HK-2 (cell line): Measurements from ENCODE around the gene TSN.

Experiments used
- DNase-seq: peaks from one replicate; pipeline ENCODE4 v3.0.0-alpha.2; 2018; ENCODE audit not compliant: unreplicated experiment

Gene TSN

GRCh38 chr2:121746071-121746578 is 9.3 kb upstream of the TSN start:
- DNase-seq = peak; percentile 85

GRCh38 chr2:121748202-121748601 is 7.2 kb upstream of the TSN start:
- DNase-seq = no peak

- no peak for DNase-seq
Measured at GRCh38 chr2:121754851-121755236, 607 bp upstream of the TSN start.

GRCh38 chr2:121764681-121765228 is 9.3 kb downstream of the TSN start:
- no peak for DNase-seq

DNA sequence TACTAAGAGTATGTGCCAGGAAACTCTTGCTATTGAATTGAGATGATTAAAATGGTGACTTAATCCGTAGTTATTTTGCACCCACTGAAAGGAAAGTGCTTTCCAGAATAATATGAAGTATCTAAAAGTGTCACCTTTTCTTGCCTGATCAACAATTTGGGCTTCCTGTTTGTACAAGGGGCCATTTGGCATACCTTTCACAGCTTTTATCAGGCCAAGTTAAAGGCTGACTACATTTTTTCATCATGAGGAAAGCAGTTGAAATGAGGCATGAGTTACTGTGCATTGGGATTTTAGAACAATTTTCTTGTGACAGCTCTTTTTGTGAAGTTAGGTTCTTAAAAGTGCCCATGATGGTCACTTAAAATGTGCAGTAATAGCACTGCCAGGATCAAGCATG is 11.2 kb downstream of the TSN start:
- DNase-seq = no peak

- no peak for DNase-seq
Measured at GRCh38 chr2:121768143-121768755, 12.8 kb downstream of the TSN start.

DNA sequence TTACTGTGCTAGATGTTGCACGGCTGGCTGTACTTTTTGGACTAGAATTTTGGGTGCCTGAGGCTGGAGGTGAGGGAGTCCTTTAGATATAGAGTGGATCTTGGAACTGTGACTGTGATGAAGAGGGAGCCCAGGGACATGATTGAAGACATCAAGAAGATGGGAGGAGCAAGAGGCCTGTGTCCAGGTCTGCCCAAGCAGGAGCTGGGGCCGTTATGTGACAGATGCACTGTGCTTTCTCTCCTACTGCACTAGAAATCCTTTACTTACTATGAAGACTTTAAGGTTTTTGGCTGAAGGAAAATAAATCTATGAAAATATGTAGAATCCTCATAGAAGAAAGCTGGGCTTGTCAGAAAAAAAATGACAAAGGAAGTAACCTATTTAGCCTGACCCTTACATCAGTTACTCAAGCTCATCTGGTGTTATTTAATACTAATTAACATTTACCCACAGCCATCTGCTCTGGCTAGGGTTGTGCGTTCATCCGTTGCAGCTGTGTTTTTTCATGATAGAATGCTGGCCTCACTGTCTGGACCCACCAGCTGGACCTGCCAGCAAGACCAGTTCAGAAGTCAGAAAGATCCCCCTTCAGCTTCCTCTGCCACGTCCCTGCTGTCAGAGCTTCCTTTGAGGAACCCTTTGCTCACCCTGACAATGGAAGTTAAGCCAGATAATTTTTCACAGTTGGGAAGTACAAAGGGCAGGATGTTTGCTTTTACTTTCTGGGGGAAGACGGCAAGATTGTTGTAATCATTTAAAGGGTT is 16.7 kb downstream of the TSN start:
- no peak for DNase-seq

- no peak for DNase-seq
Measured at GRCh38 chr2:121774235-121774634, 18.8 kb downstream of the TSN start.

GRCh38 chr2:121776361-121776760 is 20.9 kb downstream of the TSN start:
- no peak for DNase-seq

- no peak for DNase-seq
Measured at GRCh38 chr2:121776885-121777698, 21.6 kb downstream of the TSN start.

- DNase-seq = no peak
Measured at GRCh38 chr2:121777699-121778058, 22.2 kb downstream of the TSN start.

DNA sequence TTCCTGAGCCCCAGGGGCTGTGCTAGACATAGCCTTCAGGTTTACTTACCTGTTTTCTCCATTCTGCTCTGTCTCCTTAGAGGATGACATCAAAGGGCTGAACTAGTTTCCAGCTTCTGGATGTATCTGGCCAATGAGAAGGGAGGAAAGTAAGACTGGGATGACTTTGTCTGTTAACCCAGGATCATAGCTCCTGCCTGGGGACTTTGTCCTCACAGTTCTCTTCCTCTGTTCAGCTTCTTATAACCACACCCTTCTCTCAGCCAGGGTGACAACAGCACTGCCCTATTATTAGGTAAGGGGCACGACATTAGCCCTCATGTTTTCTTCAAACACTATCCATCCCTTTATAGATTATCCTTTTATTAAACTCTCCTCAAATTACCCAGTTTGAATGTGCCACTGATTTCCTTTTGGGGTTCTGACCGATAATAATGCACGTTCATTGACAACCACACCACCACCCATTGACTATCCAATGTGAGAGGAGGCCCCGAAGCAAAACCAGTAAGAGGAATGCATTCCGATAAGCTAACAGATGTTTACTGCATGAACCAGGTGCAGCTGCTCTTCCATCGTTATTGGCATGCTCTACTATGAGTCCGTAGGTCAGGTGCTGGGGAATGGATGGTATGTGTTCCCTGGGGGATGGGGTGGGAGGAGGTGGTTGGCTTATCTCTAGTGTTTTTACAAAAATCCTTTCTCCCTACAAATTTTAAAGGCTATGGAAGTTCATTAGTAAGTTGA is 23.5 kb downstream of the TSN start:
- DNase-seq = no peak

- no peak for DNase-seq
Measured at GRCh38 chr2:121783180-121783579, 27.7 kb downstream of the TSN start.

DNA sequence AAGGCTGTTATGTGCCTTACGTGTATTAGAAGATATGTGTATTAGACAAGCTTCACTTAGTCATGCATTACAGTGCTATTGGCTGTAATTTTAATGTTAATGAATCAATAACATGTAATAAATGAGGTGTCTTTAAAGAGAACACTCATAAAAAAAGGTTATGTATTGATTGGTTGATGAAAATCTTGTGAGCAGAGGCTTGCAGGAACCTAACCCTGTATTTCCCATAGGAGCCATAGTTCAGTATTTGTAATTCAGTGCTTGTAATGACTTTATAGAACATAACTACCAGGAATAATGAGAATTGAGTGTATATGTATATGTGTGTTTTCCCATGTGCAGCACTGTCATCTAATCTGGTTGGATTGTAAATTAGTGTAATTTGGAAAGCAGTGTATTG is 33.2 kb downstream of the TSN start:
- no peak for DNase-seq

- peak; percentile 67 for DNase-seq
Measured at GRCh38 chr2:121790276-121790956, 35.0 kb downstream of the TSN start.

- no peak for DNase-seq
Measured at GRCh38 chr2:121791290-121791689, 35.8 kb downstream of the TSN start.

GRCh38 chr2:121791801-121792221 is 36.4 kb downstream of the TSN start:
- no peak for DNase-seq

DNA sequence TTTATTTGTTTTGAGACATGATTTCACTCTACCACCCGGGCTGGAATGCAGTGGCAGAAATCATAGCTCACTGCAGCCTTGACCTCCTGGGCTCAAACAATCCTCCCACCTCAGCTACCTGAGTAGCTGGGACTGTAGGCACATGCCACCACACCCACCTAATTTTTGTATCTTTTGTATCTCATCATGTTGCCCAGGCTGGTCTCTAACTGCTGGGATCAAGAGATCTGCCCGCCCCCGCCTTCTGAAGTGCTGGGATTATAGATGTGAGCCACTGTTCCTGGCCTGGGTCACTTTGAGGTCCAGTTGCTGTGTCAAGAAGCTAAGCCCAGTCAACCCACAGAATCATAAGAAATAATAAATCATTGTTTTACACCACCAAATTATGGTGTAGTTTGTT is 38.4 kb downstream of the TSN start:
- no peak for DNase-seq

DNA sequence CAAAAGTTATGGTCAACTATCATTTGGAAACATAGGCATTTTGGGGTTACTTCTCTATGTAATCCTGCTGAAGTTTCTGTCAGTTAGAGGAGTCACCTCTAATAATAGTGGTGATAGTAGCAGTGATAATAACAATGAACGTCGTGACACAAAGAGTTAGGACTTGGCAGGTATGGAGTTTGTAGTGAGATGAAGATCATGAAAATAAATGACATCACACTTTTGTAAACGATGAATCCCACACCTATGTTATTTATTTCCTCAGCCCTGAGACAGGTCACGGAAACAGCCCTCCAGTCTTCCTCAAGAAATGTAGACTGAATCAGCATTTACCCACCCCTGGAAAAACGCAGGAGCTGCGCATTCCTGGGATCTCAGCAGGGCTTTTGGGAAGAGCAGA is 38.8 kb downstream of the TSN start:
- DNase-seq = no peak

DNA sequence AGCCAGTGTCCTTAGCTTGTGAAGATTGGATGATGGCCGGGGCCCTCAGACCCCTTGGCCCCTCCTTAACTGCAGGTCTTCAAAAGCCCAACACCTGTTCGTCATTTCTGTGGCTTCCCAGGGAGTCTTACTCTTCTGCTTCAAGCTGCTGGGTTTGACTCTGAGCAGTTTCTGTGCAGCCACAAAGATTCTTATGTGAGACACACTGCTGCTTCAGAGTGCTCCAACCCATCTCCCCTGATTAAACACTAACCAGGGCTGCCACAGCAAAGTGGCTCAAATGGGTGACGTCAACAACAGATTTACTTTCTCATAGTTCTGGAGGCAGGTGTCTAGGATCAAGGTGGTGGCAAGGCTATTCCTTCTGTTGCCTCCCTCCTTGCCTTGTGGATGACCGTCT is 40.8 kb downstream of the TSN start:
- DNase-seq = no peak

GRCh38 chr2:121798617-121799016 is 43.2 kb downstream of the TSN start:
- DNase-seq = no peak
